Measurements from ENCODE around the gene EEFSEC. TPM values are rescaled to one million over a fixed set of nuclear protein-coding genes. Genes with fewer than 3 reads are reported as not detected.
"Not testable (repeated sequence)": the region's sequence is repeated elsewhere in the genome, so short reads cannot be mapped to it uniquely, and the experiment has no call there.

Gene EEFSEC
- total RNA-seq, 1 donor, result 5.1 TPM

DNA sequence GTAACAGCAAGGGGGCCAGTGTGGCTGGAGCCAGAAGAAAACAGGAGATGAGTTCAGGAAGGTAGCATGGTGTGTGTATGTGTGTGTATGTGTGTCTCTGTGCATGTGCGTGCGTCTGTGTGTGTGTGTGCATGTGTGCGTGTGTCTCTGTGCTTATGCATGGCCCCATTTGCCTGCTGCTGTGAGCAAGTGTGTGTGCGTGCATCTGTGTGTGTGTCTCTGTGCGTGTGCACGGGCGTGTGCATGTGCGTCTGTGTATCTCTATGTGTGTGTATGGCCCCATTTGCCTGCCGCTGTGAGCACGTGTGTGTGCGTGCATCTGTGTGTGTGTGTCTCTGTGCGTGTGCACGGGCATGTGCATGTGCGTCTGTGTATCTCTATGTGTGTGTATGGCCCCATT, 7.1 kb upstream of the EEFSEC start:
- Histone ChIP-seq H2AFZ (ENCODE audit: low read length) (no peak overlapping the region), H3K36me3 (ENCODE audit: insufficient read depth, low read length) (no peaks in the 10 kb centered on the region), H3K9me3 (ENCODE audit: low read depth, low read length) (no peaks in the 10 kb centered on the region), H3K4me1 (ENCODE audit: insufficient read depth, low read length) (no peaks in the 10 kb centered on the region), H3K4me3 (ENCODE audit: insufficient read depth, low read length) (no peak overlapping the region), H3K79me2 (ENCODE audit: insufficient read depth, low read length) (no peaks in the 10 kb centered on the region), H4K20me1 (ENCODE audit: insufficient read depth, low read length) (no peaks in the 10 kb centered on the region), H3K4me2 (ENCODE audit: insufficient read depth, low read length) (no peak overlapping the region), H3K27ac (ENCODE audit: low read depth, low read length) (no peak overlapping the region), H3K27me3 (ENCODE audit: insufficient read depth, low read length) (no peaks in the 10 kb centered on the region)
- TF ChIP-seq, protein P1, sequence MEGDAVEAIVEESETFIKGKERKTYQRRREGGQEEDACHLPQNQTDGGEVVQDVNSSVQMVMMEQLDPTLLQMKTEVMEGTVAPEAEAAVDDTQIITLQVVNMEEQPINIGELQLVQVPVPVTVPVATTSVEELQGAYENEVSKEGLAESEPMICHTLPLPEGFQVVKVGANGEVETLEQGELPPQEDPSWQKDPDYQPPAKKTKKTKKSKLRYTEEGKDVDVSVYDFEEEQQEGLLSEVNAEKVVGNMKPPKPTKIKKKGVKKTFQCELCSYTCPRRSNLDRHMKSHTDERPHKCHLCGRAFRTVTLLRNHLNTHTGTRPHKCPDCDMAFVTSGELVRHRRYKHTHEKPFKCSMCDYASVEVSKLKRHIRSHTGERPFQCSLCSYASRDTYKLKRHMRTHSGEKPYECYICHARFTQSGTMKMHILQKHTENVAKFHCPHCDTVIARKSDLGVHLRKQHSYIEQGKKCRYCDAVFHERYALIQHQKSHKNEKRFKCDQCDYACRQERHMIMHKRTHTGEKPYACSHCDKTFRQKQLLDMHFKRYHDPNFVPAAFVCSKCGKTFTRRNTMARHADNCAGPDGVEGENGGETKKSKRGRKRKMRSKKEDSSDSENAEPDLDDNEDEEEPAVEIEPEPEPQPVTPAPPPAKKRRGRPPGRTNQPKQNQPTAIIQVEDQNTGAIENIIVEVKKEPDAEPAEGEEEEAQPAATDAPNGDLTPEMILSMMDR (IDR thresholded peaks at IDR 0.05; ENCODE audit: extremely low read depth, low read depth, low read length), result no peak
- no peak for DNase-seq (ENCODE audit: insufficient read length, low spot score, missing footprints)

DNA sequence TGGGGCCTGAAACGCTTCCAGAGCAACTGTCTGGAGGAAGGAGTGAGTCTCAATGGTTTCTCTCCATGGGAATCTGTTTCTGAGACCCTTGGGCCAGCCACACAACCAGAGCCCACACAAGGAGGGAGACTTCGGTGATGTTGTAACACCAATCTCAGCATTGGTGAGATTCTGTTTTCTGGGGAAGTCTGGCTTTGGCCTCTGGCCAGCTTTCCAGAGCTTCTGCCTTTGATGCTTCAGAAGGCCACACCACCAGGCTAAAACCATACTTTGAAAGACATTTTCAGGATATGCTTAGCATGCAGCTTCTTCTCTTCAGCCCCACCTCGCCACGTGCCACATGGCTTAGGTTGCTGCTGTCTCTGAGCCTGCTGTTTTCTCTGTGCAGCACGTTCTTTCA, 3.6 kb upstream of the EEFSEC start:
- Histone ChIP-seq H3K4me1 (ENCODE audit: insufficient read depth, low read length) (peaks cover 4% of the 10 kb centered on the region), H3K27ac (ENCODE audit: low read depth, low read length) (no peak overlapping the region), H3K79me2 (ENCODE audit: insufficient read depth, low read length) (no peaks in the 10 kb centered on the region), H3K36me3 (ENCODE audit: insufficient read depth, low read length) (no peaks in the 10 kb centered on the region), H2AFZ (ENCODE audit: low read length) (no peak overlapping the region), H3K27me3 (ENCODE audit: insufficient read depth, low read length) (no peaks in the 10 kb centered on the region), H4K20me1 (ENCODE audit: insufficient read depth, low read length) (no peaks in the 10 kb centered on the region), H3K4me3 (ENCODE audit: insufficient read depth, low read length) (no peak overlapping the region), H3K9me3 (ENCODE audit: low read depth, low read length) (no peaks in the 10 kb centered on the region), H3K4me2 (ENCODE audit: insufficient read depth, low read length) (no peak overlapping the region)
- TF ChIP-seq, protein P1 (IDR thresholded peaks at IDR 0.05; ENCODE audit: extremely low read depth, low read depth, low read length), result no peak
- DNase-seq (ENCODE audit: insufficient read length, low spot score, missing footprints), result no peak

DNA sequence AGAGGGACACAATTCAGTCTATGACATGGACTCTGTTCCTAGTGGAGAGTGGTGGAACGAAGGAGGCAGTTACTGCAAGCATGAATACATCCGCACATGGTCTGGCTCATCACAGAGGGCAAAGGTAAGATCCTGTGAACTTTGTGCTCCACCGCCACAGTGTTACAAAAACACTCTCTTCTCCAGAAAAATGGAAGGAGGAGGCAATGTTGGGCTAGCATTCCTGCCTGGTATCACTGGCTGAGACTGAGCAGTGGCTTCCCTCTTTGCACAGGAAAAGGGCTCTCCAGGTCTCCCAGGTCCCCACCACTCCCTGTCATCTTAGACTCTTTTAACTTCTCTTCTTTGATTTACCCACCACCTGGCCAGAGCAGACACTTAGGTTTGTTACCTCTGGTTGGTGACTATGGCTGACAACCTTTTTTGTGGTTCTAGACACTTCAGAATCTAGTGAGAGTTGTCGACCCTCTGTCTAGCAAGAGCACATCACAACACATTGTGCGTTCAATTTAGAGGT, 1.5 kb upstream of the EEFSEC start:
- H3K4me1 ChIP-seq (ENCODE audit: insufficient read depth, low read length), result peaks cover 4% of the 10 kb centered on the region
- H3K36me3 ChIP-seq (ENCODE audit: insufficient read depth, low read length), result no peaks in the 10 kb centered on the region
- H3K27me3 ChIP-seq (ENCODE audit: insufficient read depth, low read length), result no peaks in the 10 kb centered on the region
- H3K79me2 ChIP-seq (ENCODE audit: insufficient read depth, low read length), result peaks cover 9% of the 10 kb centered on the region
- no peak overlapping the region for H3K4me2 ChIP-seq (ENCODE audit: insufficient read depth, low read length)
- no peak for DNase-seq (ENCODE audit: insufficient read length, low spot score, missing footprints)
- no peaks in the 10 kb centered on the region for H4K20me1 ChIP-seq (ENCODE audit: insufficient read depth, low read length)
- H3K9me3 ChIP-seq (ENCODE audit: low read depth, low read length), result no peaks in the 10 kb centered on the region
- no peak overlapping the region for H2AFZ ChIP-seq (ENCODE audit: low read length)
- H3K27ac ChIP-seq (ENCODE audit: low read depth, low read length), result no peak overlapping the region
- no peak overlapping the region for H3K4me3 ChIP-seq (ENCODE audit: insufficient read depth, low read length)
- TF ChIP-seq, protein P1 (IDR thresholded peaks at IDR 0.05; ENCODE audit: extremely low read depth, low read depth, low read length), result no peak

DNA sequence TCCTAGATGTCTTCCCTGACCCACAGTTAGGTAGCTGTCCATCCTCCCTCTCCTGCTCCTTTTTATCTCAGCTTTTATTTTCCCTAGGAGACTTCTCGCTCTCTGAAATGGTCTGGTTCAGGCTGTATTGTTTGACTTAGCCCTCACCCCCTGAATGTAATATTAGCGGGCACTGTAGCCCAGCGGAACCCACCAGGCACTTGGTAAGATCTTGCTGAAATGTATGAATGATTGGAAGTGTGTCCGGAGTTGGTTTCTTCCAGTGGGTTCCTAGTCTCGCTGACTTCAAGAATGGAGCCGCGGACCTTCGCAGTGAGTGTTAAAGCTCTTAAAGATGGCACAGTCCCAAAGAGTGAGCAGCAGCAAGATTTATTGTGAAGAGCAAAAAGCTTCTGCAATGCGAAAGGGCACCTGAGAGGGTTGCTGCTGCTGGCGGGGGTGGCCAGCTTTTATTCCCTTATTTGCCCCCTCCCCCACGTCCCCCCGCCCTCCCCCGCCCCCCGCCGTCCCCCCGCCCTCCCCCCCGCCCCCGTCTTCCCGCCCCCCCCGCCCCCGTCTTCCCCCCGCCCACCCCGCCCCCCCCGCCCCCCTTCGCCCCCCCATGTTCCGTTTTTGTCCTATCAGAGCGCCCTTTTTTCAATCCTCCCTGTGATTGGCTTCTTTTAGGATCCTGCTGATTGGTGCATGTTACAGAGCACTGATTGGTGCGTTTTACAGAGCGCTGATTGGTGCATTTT, 694 bp upstream of the EEFSEC start:
- Histone ChIP-seq H3K4me2 (ENCODE audit: insufficient read depth, low read length) (peak overlapping the region; percentile 82), H3K27ac (ENCODE audit: low read depth, low read length) (peak overlapping the region; percentile 67), H3K9me3 (ENCODE audit: low read depth, low read length) (no peaks in the 10 kb centered on the region), H4K20me1 (ENCODE audit: insufficient read depth, low read length) (no peaks in the 10 kb centered on the region), H3K4me1 (ENCODE audit: insufficient read depth, low read length) (peaks cover 4% of the 10 kb centered on the region), H3K27me3 (ENCODE audit: insufficient read depth, low read length) (no peaks in the 10 kb centered on the region), H2AFZ (ENCODE audit: low read length) (peak overlapping the region; percentile 100), H3K36me3 (ENCODE audit: insufficient read depth, low read length) (peaks cover 5% of the 10 kb centered on the region), H3K79me2 (ENCODE audit: insufficient read depth, low read length) (peaks cover 9% of the 10 kb centered on the region), H3K4me3 (ENCODE audit: insufficient read depth, low read length) (peak overlapping the region; percentile 81)
- TF ChIP-seq, protein P1 (IDR thresholded peaks at IDR 0.05; ENCODE audit: extremely low read depth, low read depth, low read length), result no peak
- no peak for DNase-seq (ENCODE audit: insufficient read length, low spot score, missing footprints)

DNA sequence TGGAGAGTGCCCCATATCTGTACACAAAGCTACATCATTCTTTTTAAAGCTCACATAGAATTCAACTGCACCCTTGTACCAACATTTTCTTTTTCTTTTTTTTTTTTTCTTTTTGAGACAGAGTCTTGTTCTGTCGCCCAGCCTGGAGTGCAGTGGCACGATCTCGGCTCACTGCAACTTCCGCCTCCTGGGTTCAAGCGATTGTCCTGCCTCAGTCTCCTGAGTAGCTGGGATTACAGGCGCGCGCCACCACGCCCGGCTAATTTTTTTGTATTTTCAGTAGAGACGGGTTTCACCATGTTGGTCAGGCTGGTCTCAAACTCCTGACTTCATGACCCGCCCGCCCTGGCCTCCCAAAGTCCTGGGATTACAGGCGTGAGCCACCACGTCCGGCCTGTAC, 1.1 kb downstream of the EEFSEC start:
- H3K36me3 ChIP-seq (ENCODE audit: insufficient read depth, low read length); H3K27me3 ChIP-seq (ENCODE audit: insufficient read depth, low read length); H4K20me1 ChIP-seq (ENCODE audit: insufficient read depth, low read length); DNase-seq (ENCODE audit: insufficient read length, low spot score, missing footprints); H3K4me1 ChIP-seq (ENCODE audit: insufficient read depth, low read length); H3K27ac ChIP-seq (ENCODE audit: low read depth, low read length); H3K79me2 ChIP-seq (ENCODE audit: insufficient read depth, low read length); H3K9me3 ChIP-seq (ENCODE audit: low read depth, low read length): not testable (repeated sequence)
- Histone ChIP-seq H3K4me3 (ENCODE audit: insufficient read depth, low read length) (peak overlapping the region; percentile 81), H2AFZ (ENCODE audit: low read length) (peak overlapping the region; percentile 100), H3K4me2 (ENCODE audit: insufficient read depth, low read length) (peak overlapping the region; percentile 82)
